ENCODE measurements around the gene RAP1GAP. TPM values are rescaled to one million over a fixed set of nuclear protein-coding genes. Genes with fewer than 3 reads are reported as not detected.
A peak's percentile ranks its signal among the peaks of the same experiment; 100 is the strongest.

The RAP1GAP gene
- total RNA-seq, 2 experiments from 2014 or later, result 0.17 to 0.32 TPM

- peak overlapping the region; percentile 14 for H3K4me3 Mint-ChIP-seq
- ChIA-PET POLR2A (no interaction called here), CTCF (interaction anchor here (1.1 kb wide), 1 partner anchor 19 kb away, joined by 3 read pairs; no protein-coding TSS in a partner anchor)
- H3K4me1 Mint-ChIP-seq, result peaks cover 4% of the 10 kb centered on the region
- no peak for DNase-seq
- no peaks in the 10 kb centered on the region for H3K9me3 Mint-ChIP-seq
- peaks cover 9% of the 10 kb centered on the region for H3K27me3 Mint-ChIP-seq
- H3K27ac Mint-ChIP-seq, result no peak overlapping the region
- no peaks in the 10 kb centered on the region for H3K36me3 Mint-ChIP-seq (ENCODE audit: low read depth)
Measured at GRCh38 chr1:21621761-21622436, 47.3 kb downstream of the RAP1GAP start.

GRCh38 chr1:21621051-21621450, 48.1 kb downstream of the RAP1GAP start:
- Mint-ChIP-seq H3K36me3 (ENCODE audit: low read depth) (no peaks in the 10 kb centered on the region), H3K9me3 (no peaks in the 10 kb centered on the region), H3K27ac (no peak overlapping the region), H3K4me3 (no peak overlapping the region), H3K27me3 (peaks cover 9% of the 10 kb centered on the region), H3K4me1 (peaks cover 4% of the 10 kb centered on the region)
- CTCF ChIA-PET, result interaction anchor here (1.2 kb wide), 1 partner anchor 56 kb away, joined by 3 read pairs; no protein-coding TSS in a partner anchor
- DNase-seq, result no peak
- POLR2A ChIA-PET, result no interaction called here

DNA sequence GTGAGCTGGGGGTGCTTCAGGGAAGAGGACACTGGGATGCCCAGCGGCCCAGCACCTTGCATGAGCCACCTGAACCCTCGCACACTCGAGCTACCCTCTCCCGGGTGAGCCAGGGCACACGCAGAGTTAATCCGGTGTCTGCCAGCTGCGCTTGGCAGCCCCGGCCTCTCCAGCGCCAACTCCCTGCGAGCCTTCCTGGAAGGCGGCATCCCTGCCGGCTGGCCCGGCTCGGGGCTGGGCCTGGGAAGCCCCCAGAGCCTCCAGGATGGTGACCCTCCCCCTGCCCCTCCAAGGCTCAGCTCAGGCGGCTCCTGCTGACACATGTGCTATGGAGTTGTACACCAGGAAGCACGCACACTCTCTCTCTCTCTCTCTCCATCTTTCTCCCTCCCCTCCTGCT, 48.7 kb downstream of the RAP1GAP start:
- POLR2A ChIA-PET, result no interaction called here
- peaks cover 9% of the 10 kb centered on the region for H3K27me3 Mint-ChIP-seq

DNA sequence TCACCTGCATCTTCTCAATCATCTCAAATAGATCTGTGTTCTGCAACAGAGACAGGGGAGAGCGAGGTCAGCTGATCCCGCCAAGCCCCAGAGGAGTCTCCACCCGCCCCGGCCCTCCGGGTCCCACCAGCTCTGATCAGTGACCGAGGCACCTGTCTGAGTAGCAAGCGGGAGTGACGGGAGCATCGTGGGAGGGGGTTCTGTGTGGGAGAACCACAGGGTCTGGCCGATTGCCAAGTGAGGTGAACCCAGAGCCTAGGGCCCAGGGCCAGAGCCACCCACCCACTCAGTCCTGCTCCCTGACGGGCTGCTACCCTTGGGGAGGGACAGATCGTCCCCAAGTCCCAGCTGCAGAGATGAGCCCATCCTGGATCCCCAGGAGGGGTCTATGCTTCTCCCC, 49.1 kb downstream of the RAP1GAP start:
- peaks cover 9% of the 10 kb centered on the region for H3K27me3 Mint-ChIP-seq
- no peaks in the 10 kb centered on the region for H3K36me3 Mint-ChIP-seq (ENCODE audit: low read depth)
- POLR2A ChIA-PET, result no interaction called here
- H3K9me3 Mint-ChIP-seq, result no peaks in the 10 kb centered on the region
- CTCF ChIA-PET, result interaction anchor here (1.2 kb wide), 1 partner anchor 57 kb away, joined by 3 read pairs; no protein-coding TSS in a partner anchor
- H3K4me1 Mint-ChIP-seq, result peaks cover 4% of the 10 kb centered on the region
- no peak overlapping the region for H3K4me3 Mint-ChIP-seq
- H3K27ac Mint-ChIP-seq, result no peak overlapping the region
- no peak for DNase-seq

More for the DNA sequence above, 48.7 kb downstream of the RAP1GAP start:
- Mint-ChIP-seq H3K27ac (no peak overlapping the region), H3K4me3 (no peak overlapping the region), H3K36me3 (ENCODE audit: low read depth) (no peaks in the 10 kb centered on the region), H3K4me1 (peaks cover 4% of the 10 kb centered on the region), H3K9me3 (no peaks in the 10 kb centered on the region)
- no peak for DNase-seq
- CTCF ChIA-PET, result interaction anchor here (1.2 kb wide), 1 partner anchor 56 kb away, joined by 3 read pairs; no protein-coding TSS in a partner anchor

DNA sequence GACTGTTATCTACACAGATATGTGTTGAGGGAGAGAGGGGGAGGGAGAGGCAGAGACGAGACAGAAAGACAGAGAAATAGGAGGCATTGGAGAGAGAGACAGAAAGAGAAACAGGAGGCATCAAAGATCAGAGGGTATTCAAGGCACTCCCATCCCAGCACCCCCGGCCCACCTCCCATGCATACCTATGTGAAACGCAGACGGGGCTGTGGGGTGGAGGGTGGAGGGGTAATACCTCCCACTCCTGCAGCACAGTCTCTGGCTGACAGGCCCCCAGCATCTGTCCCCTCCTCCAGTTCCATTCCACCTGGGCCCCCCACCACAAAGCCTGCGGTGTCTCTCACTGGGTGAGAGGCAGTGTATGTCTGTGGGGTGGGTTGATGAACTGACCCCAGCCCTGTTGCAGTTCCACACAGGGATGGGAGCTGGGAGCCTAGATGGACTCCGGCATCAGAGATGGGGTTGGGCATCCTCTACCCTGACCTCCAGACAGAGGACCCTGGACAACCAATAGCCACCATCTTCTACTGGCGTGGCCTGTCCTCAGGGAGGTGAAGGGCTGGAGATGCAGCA, 49.7 kb downstream of the RAP1GAP start:
- Mint-ChIP-seq H3K27ac (no peak overlapping the region), H3K27me3 (peaks cover 9% of the 10 kb centered on the region), H3K4me1 (peaks cover 4% of the 10 kb centered on the region), H3K9me3 (no peaks in the 10 kb centered on the region), H3K4me3 (no peak overlapping the region), H3K36me3 (ENCODE audit: low read depth) (no peaks in the 10 kb centered on the region)
- POLR2A ChIA-PET, result no interaction called here
- CTCF ChIA-PET, result no interaction called here
- no peak for DNase-seq

- POLR2A ChIA-PET, result no interaction called here
- DNase-seq, result no peak
- CTCF ChIA-PET, result no interaction called here
- H3K4me1 Mint-ChIP-seq, result peaks cover 4% of the 10 kb centered on the region
- no peaks in the 10 kb centered on the region for H3K9me3 Mint-ChIP-seq
- H3K27me3 Mint-ChIP-seq, result peaks cover 9% of the 10 kb centered on the region
- H3K36me3 Mint-ChIP-seq (ENCODE audit: low read depth), result no peaks in the 10 kb centered on the region
- no peak overlapping the region for H3K4me3 Mint-ChIP-seq
- no peak overlapping the region for H3K27ac Mint-ChIP-seq
Measured at GRCh38 chr1:21618561-21619374, 50.4 kb downstream of the RAP1GAP start.

DNA sequence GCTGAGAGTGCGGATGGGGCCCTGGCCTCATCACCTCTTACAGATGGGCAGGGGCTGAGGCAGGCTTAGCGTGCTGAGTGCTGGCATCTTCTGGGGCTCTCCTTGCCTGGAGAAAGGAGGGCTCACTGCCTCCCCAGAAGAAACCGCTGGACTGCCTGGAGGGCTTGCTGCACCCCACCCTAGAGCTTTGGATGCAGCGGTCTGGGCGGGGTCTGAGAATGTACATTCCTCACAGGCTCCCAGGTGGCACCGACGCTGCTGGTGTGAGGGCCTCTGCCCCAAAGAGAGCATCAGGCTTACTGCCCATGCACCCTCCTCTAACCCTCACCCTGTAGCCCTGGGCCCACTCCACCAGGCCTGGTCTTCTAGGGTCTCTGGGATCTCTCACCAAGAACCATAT, 51.1 kb downstream of the RAP1GAP start:
- Mint-ChIP-seq H3K27me3 (peaks cover 9% of the 10 kb centered on the region), H3K27ac (no peak overlapping the region), H3K9me3 (no peaks in the 10 kb centered on the region), H3K4me1 (peaks cover 4% of the 10 kb centered on the region), H3K36me3 (ENCODE audit: low read depth) (no peaks in the 10 kb centered on the region), H3K4me3 (no peak overlapping the region)
- CTCF ChIA-PET, result no interaction called here
- POLR2A ChIA-PET, result no interaction called here
- no peak for DNase-seq

GRCh38 chr1:21617126-21617738, 51.9 kb downstream of the RAP1GAP start:
- H3K36me3 Mint-ChIP-seq (ENCODE audit: low read depth), result no peaks in the 10 kb centered on the region
- H3K4me1 Mint-ChIP-seq, result no peaks in the 10 kb centered on the region
- H3K4me3 Mint-ChIP-seq, result no peak overlapping the region
- POLR2A ChIA-PET, result no interaction called here
- no peak overlapping the region for H3K27ac Mint-ChIP-seq
- no peaks in the 10 kb centered on the region for H3K9me3 Mint-ChIP-seq
- CTCF ChIA-PET, result no interaction called here
- peaks cover 7% of the 10 kb centered on the region for H3K27me3 Mint-ChIP-seq
- no peak for DNase-seq

GRCh38 chr1:21616372-21616771, 52.8 kb downstream of the RAP1GAP start:
- Mint-ChIP-seq H3K4me1 (no peaks in the 10 kb centered on the region), H3K9me3 (no peaks in the 10 kb centered on the region), H3K4me3 (no peak overlapping the region), H3K27me3 (peaks cover 2% of the 10 kb centered on the region), H3K27ac (no peak overlapping the region), H3K36me3 (ENCODE audit: low read depth) (no peaks in the 10 kb centered on the region)
- POLR2A ChIA-PET, result interaction anchor here (0.6 kb wide), 1 partner anchor 755 kb away, joined by 3 read pairs; no protein-coding TSS in a partner anchor
- DNase-seq, result no peak
- CTCF ChIA-PET, result no interaction called here

- Mint-ChIP-seq H3K27me3 (no peaks in the 10 kb centered on the region), H3K9me3 (no peaks in the 10 kb centered on the region), H3K27ac (no peak overlapping the region), H3K36me3 (ENCODE audit: low read depth) (no peaks in the 10 kb centered on the region), H3K4me1 (no peaks in the 10 kb centered on the region), H3K4me3 (no peak overlapping the region)
- CTCF ChIA-PET, result no interaction called here
- POLR2A ChIA-PET, result no interaction called here
- DNase-seq, result no peak
Measured at GRCh38 chr1:21614419-21615115, 54.6 kb downstream of the RAP1GAP start.

- no peaks in the 10 kb centered on the region for H3K36me3 Mint-ChIP-seq (ENCODE audit: low read depth)
- H3K27me3 Mint-ChIP-seq, result no peaks in the 10 kb centered on the region
- peaks cover 3% of the 10 kb centered on the region for H3K4me1 Mint-ChIP-seq
- no peaks in the 10 kb centered on the region for H3K9me3 Mint-ChIP-seq
- ChIA-PET CTCF (no interaction called here), POLR2A (no interaction called here)
- no peak for DNase-seq
- H3K27ac Mint-ChIP-seq, result peak overlapping the region; percentile 16
- H3K4me3 Mint-ChIP-seq, result no peak overlapping the region
Measured at GRCh38 chr1:21613072-21613867, 55.9 kb downstream of the RAP1GAP start.

GRCh38 chr1:21612057-21612456, 57.1 kb downstream of the RAP1GAP start:
- no peaks in the 10 kb centered on the region for H3K9me3 Mint-ChIP-seq
- no peak overlapping the region for H3K4me3 Mint-ChIP-seq
- no peak overlapping the region for H3K27ac Mint-ChIP-seq
- no peaks in the 10 kb centered on the region for H3K36me3 Mint-ChIP-seq (ENCODE audit: low read depth)
- H3K27me3 Mint-ChIP-seq, result no peaks in the 10 kb centered on the region
- no peak for DNase-seq
- ChIA-PET CTCF (no interaction called here), POLR2A (no interaction called here)
- H3K4me1 Mint-ChIP-seq, result peaks cover 13% of the 10 kb centered on the region
